Left lung (tissue), 10 donors: ENCODE data around the gene CBX8. TPM values are rescaled to one million over a fixed set of nuclear protein-coding genes. Genes with fewer than 3 reads are reported as not detected.
A peak's percentile ranks its signal among the peaks of the same experiment; 100 is the strongest.

ENCODE experiments used
- ATAC-seq: fragments of 200-7000 bp; cut with Tn5 transposase; one replicate; pipeline ENCODE4 v1.9.1; 2020; ENCODE audit warnings: moderate library complexity
- DNase-seq, 4 donors: peaks; one replicate each; pipeline ENCODE4 v3.0.0-alpha.2; 2013 to 2020
- H3K27ac ChIP-seq, 2 donors: fragments of 200-600 bp; sonication (generic) in 1 of 2; one replicate each; pipeline versions ENCODE4 v1.5.0 to v1.8.0; 2020 to 2021
- H3K27me3 ChIP-seq, 2 donors: fragments of 200-600 bp; sonication (generic) in 1 of 2; one replicate each; pipeline versions ENCODE4 v1.5.0 to v1.8.0; 2020 to 2021
- H3K36me3 ChIP-seq, 2 donors: fragments of 200-600 bp; sonication (generic) in 1 of 2; one replicate each; pipeline versions ENCODE4 v1.5.0 to v1.8.0; 2020 to 2021
- H3K4me1 ChIP-seq, 2 donors: fragments of 200-600 bp; one replicate each; pipeline ENCODE4 v1.8.0; 2021
- H3K4me3 ChIP-seq, 2 donors: fragments of 200-600 bp; sonication (generic) in 1 of 2; one replicate each; pipeline versions ENCODE4 v1.5.0 to v1.8.0; 2020 to 2021; ENCODE audit warnings: mild to moderate bottlenecking in 1 of 2
- H3K9me3 ChIP-seq, 2 donors: fragments of 200-600 bp; sonication (generic) in 1 of 2; one replicate each; pipeline versions ENCODE4 v1.5.0 to v1.8.0; 2020 to 2021
- CTCF ChIP-seq, 2 donors: fragments of 200-600 bp; sonication (generic) in 1 of 2; IDR thresholded peaks; one replicate each; pipeline versions ENCODE4 v1.5.0 to v1.8.0; 2021; ENCODE audit warnings: antibody characterized with exemption in 2 of 2
- intact Hi-C, 2 donors: fragments of 100-400 bp; cut with DNase I; formaldehyde crosslinking; loops; one replicate each; pipeline versions ENCODE4 v1.11.2 to v1.14.2; 2022
- polyA plus RNA-seq, 6 donors: library from polyadenylated mRNA; unstranded; fragments of 120-200 nt; gene quantifications; one replicate each; pipeline ENCODE4 v1.2.1, GENCODE V29; 2013; ENCODE audit not compliant: insufficient read length in 6 of 6
- total RNA-seq, 2 donors: library from RNA; stranded (reverse); fragmentation: NEBNext Ultra II Directional; extraction: Animal tissue kit (Norgen Biotek cat#: 25700); gene quantifications; one replicate each; pipeline ENCODE4 v1.2.1, GENCODE V29; 2021
- donor health status: DM: no; HTN: yes; CAD: no.
- donor health status: DM: no; HTN: no; CAD: no.

The CBX8 gene
- total and polyA plus RNA-seq, 8 donors, result 7.3 to 11.4 (median 8.9) TPM

- intact Hi-C loops, result no loop called here
- H3K27ac ChIP-seq, result no peak overlapping the region
- peaks cover 0 to 25% of the 10 kb centered on the region in 2 donors for H3K36me3 ChIP-seq
- peaks cover 22 to 69% of the 10 kb centered on the region in 2 donors for H3K4me1 ChIP-seq
- DNase-seq (no peak), ATAC-seq (no peak)
- no peaks in the 10 kb centered on the region for H3K27me3 ChIP-seq
- no peaks in the 10 kb centered on the region for H3K9me3 ChIP-seq
- TF ChIP-seq CTCF (IDR thresholded peaks at IDR 0.05), result no peak
- H3K4me3 ChIP-seq, result no peak overlapping the region
These were observed 33.4 kb upstream of the CBX8 start for GRCh38 chr17:79830303-79830702.

GRCh38 chr17:79829457-79829856 lies 32.6 kb upstream of the CBX8 start:
- ATAC-seq (no peak), DNase-seq (no peak)
- Histone ChIP-seq H3K9me3 (no peaks in the 10 kb centered on the region), H3K4me1 (peaks cover 22 to 63% of the 10 kb centered on the region in 2 donors), H3K4me3 (no peak overlapping the region), H3K36me3 (peaks cover 0 to 16% of the 10 kb centered on the region in 2 donors), H3K27me3 (no peaks in the 10 kb centered on the region), H3K27ac (no peak overlapping the region)
- no peak for TF ChIP-seq CTCF (IDR thresholded peaks at IDR 0.05)
- intact Hi-C loops, result no loop called here

- H3K4me1 ChIP-seq, result peaks cover 22 to 62% of the 10 kb centered on the region in 2 donors
- TF ChIP-seq CTCF (IDR thresholded peaks at IDR 0.05), result no peak
- ATAC-seq, result no peak
These were observed 32.1 kb upstream of the CBX8 start for GRCh38 chr17:79829004-79829403.

GRCh38 chr17:79826841-79827578 lies 30.1 kb upstream of the CBX8 start:
- intact Hi-C loops, result no loop called here
- TF ChIP-seq CTCF (IDR thresholded peaks at IDR 0.05), result no peak

More at GRCh38 chr17:79829004-79829403, 32.1 kb upstream of the CBX8 start:
- DNase-seq, result no peak
- Histone ChIP-seq H3K27ac (no peak overlapping the region), H3K4me3 (no peak overlapping the region), H3K36me3 (peaks cover 0 to 12% of the 10 kb centered on the region in 2 donors), H3K27me3 (no peaks in the 10 kb centered on the region), H3K9me3 (no peaks in the 10 kb centered on the region)
- intact Hi-C loops, result no loop called here

GRCh38 chr17:79826204-79826680 lies 29.4 kb upstream of the CBX8 start:
- H3K9me3 ChIP-seq, result no peaks in the 10 kb centered on the region
- peak; percentile 56 for ATAC-seq
- H3K36me3 ChIP-seq, result no peaks in the 10 kb centered on the region
- intact Hi-C loops, result no loop called here
- DNase-seq, result peak in 2 of 4 donors; percentile 74 to 85
- peaks cover 1 to 35% of the 10 kb centered on the region in 2 donors for H3K4me1 ChIP-seq
- no peaks in the 10 kb centered on the region for H3K27me3 ChIP-seq
- no peak overlapping the region for H3K4me3 ChIP-seq
- no peak for TF ChIP-seq CTCF (IDR thresholded peaks at IDR 0.05)
- H3K27ac ChIP-seq, result no peak overlapping the region

More at GRCh38 chr17:79826841-79827578, 30.1 kb upstream of the CBX8 start:
- Histone ChIP-seq H3K27ac (no peak overlapping the region), H3K4me3 (no peak overlapping the region), H3K27me3 (no peaks in the 10 kb centered on the region), H3K4me1 (peaks cover 9 to 42% of the 10 kb centered on the region in 2 donors), H3K9me3 (no peaks in the 10 kb centered on the region), H3K36me3 (no peaks in the 10 kb centered on the region)
- ATAC-seq (no peak), DNase-seq (no peak)
